ENCODE measurements around the gene SHISA9.

Gene SHISA9

DNA sequence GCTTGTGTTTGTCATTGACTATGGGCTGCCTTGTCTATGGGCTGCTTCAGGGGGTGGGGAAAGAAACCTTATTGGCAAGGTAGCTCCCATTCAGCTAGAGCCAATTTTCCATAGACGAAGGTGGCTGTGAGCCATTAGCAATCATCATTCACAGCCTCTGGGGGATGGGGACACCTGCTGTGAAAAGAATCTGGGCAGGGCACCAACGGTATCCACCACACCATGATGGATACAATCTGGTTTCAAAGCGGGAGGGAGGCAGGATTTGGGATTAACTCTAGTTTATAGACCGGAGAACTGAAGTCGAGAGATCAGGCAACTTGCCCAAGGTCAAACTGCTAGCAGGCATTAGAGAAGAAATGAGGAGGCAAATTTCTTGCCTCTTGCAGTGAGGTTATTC is 182.3 kb downstream of the SHISA9 start:
- DNase-seq = no peak

DNA sequence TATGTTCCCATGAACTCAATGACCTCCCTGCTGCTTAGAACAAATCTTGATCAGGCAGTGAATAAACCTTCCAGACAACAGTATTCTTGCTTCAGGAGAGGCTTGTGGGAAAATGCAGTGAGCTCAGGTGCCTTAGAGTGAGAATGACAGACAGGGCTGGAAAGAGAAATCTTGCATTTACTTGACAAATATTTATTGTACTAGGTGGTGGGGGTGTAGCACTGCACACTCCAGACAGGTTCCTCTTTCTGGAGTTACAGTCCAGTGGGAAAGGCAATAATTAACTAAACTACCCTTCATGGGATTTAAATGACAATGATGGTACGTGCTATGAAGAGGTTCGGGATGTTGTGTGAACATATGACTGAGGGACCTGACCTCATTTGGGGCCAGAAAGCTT is 182.9 kb downstream of the SHISA9 start:
- no peak for DNase-seq

DNA sequence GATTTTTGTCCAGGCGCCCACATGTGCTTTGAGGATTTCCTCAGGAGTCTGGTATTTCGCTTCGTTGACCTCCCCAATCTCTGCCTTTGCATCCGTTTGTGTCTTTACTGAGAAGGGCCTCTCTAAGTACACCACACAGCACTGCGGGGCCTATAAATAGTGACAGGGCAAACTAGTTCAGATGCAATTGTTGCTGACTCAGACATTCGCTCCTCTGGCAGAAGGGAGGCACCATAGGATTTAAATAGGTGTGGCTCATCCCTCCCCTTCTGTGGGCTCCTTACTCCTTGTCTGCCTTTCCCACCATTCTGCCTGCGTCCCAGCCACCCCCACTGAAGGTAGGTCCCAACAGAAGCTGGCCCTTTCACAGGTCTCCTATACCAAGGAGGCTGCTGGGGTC is 192.3 kb downstream of the SHISA9 start:
- no peak for DNase-seq

DNA sequence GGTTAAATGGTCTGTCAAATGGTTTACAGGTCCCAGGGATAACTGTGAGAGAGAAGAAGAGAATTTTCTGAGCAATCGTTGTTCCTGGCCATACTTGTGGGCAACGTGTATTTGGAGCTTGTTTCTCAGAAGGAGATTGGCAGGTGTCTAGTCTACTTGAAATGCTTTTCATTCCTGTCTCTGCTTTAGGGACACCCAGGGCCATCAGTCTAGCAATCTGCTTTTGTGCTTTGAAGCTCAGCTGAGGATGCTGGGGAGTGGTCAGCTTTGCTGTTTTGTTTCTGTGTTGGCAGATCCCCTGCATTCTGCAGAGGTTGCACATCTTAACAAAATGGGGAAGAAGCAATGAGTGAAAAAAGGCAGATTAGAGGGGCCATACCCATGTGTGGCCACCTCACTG is 193.7 kb downstream of the SHISA9 start:
- no peak for DNase-seq

DNA sequence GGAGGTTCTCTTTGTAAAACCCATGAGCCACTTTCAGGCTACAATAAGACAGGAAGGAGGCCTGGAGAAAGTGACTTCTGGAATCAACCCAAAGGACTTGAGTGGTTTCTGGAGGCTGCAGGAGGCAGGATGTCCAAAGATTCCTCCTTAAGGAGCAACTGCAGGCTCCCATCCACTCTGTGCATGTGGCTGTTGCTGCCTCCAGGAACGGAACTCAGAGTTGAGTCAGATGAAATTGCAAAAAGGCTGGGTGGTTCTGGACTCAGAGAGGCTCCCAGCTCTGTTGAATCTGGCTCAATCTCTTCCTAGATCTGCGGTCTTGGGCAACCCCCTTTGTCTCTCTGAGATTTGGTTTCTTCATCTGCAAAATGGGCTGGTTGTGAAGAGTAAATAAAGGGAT is 197.1 kb downstream of the SHISA9 start:
- DNase-seq = no peak

DNA sequence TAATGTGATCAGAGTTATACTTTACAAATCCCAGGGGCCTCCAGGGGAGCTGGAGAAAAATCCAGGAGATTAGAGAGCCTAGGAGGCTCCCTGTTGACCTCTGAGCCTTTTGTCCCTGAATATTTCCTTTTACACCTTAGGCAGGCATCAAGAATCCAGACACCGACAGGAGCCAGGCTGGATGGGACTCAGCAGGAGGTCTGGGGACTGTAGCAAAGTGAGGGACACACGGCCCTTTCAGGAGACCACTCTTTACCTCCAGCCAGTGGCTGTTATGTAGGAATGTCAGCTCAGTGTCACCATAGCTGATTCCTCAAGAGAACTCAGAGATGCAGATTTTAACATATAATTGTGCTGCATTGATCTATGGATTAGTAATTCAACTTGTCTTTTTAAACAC is 198.4 kb downstream of the SHISA9 start:
- DNase-seq = no peak

DNA sequence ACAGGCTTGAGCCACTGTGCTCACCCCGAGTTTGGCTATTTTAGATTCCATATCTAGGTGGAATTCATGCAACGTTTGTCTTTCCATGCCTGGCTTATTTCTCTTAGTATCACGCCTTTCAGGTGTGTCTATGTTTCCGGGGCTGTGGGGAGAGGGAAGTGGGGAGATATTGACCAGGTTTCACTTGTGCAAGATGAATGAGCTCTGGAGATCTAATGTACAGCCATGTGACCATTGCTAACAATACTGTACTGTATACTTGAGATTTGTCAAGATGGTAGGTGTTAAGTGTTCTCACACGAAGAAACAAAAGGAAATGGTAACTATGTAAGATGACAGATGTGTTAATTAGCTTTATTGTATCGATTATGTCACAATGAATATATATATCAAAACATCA is 199.6 kb downstream of the SHISA9 start:
- no peak for DNase-seq

DNA sequence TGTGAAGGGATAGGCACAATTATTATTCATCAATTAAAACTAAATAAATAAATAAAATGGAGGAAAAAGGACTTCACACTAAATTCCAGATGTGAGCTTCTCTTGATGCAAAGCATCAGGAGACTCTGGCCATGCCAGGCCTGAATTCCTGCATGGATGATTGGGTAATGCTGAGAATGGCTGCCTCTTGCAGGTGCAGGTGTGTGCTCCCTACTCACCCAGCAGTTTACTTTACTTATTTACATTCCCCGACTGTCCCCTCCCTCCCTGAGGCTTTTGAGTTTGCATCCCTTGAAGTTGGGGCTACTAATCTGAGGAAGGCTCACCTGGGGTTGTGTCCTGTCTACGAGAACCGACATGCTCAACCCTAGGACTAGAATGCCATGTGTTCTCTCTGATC is 200.4 kb downstream of the SHISA9 start:
- DNase-seq = no peak

DNA sequence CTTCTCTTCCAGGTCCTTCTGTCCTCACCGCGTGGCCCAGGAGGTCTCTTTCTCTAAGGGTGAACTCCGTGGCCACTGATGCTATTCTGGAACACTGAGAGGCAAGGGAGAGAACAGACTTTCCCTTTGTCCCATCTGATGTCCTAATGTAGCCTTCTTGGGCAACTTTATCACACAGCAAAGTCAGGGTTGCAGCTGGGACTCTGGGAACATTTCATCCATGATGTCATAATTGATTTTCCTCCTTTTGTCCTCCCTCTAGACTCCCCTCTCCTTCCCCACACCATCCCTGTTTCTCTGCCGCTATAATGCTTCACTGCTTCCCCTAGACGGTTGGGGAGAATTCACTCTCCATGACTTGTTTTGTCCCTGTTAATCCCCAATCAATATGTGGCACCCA is 201.0 kb downstream of the SHISA9 start:
- no peak for DNase-seq

DNA sequence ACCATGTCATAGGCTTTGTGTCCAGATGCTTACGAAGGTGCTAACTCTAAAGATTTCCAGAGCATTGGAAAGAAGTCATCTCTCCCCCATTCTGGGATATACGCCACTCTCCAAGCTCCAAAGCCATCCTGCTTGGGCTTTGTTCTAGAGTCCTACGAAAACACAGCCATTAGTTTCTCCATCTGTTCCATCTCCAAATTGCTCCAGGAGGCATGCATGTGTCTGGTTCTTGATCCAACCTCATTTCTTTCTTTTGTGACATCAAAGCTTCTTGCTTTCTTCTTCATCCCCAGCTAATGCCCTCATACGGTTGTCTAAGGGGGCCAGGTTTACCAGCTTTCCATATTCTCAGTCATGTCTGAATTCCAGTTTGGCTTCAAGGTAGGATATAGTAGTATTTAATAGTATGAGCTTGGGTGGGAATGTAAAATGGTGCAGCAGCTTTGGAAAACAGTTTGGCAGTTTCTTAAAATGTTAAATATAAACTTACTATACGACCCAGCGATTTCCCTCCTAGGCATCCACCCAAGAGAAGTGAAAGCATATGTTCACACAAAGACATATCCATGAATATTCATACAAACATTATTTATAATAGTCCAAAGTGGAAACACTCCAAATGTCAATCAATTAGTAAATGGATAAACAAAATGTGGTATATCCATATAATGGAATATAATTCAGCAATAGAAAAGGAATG is 202.6 kb downstream of the SHISA9 start:
- no peak for DNase-seq

DNA sequence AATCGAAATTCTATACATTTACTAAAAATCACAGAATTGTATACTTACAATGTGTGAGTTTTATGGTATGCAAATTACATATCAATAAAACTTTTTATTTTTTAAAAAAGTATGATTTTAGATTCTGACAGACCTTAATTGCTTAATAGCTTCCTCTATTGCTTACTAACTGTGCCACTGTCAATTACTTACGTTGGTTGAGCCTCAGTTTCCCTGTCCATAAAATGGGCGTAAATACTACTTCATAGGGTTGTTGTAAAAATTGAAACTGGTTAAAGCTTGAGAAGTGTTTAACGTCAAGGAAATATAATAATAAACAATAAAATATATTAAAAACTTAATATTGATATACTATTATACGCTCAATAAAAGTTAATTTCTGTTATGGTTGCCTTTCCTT is 203.4 kb downstream of the SHISA9 start:
- no peak for DNase-seq

DNA sequence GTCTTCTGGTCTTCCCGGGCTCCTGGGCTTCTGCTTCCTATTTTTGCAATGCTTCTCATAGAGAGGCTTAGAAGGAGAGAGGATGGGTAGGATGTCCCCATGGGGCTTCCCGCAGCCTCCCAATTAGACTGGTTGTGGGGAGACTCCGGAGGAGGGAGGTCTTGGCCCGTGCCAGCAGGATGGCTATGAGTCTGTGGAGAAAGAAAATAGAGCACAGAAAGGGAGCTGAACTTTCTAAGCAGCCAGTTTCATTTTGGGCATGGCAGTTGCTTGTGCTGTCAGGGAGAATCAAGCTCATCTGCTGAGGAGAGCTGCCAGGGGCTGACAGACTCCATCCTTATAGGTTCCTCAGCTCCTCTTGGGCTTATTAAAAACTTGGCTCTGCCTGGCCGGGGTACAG is 204.0 kb downstream of the SHISA9 start:
- DNase-seq = no peak

DNA sequence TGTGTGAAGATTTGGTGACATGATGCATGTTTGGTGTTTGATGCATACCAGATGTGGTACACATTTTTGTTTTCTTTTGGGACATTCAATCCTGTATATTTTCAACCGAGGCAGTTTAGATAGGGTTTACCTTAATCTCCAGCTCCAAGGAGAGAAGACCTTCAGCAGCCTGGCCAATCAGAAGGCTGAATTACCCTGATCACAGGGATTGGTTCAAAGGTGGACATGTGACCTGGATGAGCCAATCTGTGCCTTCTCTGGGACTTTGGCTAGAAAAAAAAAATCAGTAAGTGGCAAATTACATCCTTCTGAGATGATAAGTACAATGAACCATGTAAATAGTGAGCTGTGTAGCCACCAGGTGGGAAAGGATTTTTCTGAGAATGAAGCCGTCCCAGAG is 205.1 kb downstream of the SHISA9 start:
- no peak for DNase-seq

DNA sequence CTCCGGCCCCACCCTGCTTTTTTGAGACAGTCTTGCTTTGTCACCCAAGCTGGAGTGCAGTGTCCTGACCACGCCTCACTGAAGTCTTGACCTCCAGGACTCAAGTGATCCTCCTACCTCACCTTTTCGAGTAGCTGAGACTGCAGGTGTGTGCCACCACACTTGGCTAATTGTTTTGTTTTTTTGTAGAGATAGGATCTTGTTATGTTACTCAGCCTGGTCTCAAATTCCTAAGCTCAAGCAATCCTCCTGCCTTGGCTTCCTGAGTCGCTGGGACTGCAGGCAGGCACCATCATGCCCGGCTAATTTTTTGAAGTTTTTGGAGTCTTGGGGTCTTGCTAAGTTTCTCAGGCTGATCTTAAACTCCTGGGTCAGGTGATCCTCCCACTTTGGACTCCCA is 206.7 kb downstream of the SHISA9 start:
- DNase-seq = no peak

DNA sequence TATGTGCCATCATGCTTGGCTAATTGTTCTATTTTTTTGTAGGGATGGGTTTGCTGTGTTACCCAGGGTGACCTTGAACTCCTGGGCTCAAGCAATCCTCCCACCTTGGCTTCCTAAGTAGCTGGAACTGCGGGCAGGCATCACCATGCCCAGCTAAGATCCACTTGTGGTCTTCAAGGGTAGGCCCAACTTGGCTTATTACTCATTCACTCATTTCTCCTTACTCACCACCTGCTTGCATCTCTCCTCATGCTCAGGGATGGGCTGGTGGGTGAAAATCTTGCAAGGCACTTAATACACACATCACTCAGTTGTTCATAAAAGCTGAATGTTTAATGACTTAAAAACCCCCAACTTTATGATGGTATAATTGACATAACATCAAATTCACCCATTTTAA is 207.8 kb downstream of the SHISA9 start:
- DNase-seq = no peak

DNA sequence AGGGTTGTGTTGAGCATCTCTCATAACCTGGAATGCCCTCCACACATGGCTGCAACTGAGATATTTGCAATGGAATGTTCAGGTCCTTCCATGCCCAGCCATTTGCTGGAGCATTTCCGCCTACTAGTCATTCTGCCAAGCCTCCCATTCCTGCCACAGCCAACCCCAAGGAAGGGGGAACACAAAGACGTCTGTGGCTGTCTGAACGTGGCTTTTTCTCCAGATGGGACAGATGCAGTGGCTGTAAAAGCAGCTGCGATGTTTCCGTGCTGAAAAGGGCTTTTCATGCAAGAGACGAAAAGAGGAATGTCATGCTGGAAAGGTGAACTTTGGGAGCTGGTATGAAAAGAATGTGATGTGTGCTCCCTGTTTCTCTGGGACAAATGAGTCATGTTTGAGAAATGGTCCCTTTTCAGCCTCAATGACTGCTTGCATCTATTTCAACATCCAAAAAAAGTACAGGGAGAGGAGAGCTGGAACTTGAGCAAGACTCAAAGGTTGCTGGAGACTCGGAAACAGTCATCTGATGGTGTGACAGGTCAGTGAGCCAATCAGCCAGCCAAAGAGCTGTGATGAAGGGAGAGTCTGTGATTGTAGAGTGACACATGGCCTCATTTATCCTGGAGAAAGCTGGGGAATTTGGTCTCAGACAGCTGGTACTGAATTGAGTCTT is 208.9 kb downstream of the SHISA9 start:
- peak; percentile 99 for DNase-seq

DNA sequence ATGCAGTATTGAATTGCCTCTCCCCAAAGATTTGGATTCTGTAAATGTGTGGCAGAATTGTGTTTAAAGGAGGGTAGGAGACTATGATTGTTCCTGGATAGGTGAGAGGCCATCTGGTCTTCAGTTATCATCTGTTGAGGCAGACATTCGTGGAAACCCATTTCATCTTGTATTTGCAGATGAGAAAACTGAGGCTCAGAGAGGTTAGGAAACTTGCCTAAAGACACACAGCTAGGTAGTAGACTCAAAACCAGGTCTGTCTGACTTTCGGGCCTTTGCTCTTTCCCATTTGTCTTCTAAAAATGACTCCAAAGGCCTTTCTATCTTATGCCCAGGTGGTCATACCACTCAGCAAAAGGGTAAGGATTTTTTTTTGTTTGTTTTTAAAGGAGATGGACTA is 210.3 kb downstream of the SHISA9 start:
- no peak for DNase-seq

DNA sequence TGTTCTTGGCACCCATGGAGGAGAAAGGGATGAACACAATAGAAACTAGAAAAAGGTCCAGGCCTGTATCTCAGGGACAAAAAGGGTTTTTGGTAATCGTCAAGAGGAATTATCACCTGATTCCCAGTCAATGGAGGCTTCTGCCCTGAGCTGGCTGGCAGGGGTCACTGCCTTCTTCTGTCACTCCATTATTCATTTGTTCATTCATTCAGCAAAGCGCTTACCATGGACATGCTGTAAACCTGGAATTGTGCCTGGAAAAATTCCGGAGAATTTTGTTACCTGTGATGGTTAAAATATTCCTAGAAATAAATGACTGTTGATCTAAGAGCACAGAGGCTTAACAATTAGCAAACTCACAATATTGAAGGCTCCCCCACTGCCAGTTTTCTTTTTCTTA is 212.3 kb downstream of the SHISA9 start:
- DNase-seq = peak; percentile 30

DNA sequence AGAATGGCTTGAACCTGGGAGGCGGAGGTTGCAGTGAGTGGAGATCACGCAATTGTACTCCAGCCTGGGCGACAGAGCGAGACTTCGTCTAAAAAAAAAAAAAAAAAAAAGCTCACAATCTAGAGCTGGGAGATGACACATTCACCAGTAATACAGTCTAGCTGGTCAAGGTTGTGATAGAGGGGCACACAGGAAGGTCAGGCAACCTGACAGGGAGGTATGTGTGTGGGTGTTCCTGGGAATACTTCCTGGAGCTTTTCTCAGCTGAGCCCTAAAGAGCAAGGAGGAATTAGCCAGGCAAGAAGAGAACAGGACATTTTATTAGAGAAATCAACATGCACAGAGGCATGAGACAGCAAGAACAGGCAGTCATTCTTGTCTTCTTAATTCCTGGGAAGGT is 216.7 kb downstream of the SHISA9 start:
- DNase-seq = peak; percentile 36

DNA sequence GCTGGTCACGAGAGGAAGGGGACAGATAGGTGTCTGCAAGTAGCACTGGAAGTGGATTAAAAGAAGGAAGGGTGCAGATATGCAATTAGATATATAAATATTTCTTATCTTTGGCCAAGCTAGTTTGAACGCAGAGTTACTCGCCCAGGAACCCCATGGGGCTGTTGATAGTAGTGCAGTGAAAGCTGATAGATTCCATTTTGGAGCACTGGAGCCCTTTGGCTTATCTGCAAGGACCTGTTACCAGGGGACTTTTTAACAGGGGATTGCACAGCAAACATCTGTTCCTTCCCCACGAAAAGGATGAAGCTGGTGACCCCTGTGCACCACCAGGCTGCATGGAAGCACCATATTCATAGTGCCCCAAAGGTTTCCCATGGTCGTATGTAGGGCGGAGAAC is 218.7 kb downstream of the SHISA9 start:
- no peak for DNase-seq

DNA sequence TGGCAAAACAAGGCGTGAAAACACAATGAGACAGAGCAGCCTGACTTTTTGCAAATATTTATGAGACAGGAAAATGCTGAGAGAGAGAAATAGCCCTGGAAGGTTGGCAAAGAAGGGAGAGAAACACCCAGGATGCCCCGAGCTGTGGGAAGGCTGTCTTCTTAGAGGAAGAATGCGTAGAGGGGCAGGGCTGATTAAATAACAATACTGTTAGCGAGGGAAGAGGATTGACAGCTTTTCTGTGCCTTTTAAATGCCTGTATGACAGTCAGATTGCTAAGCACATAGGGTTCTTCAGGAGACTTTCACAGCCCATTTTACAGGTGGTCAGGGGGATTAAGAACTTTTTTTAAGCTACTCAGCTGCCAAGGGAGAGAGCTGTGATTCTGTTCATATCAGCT is 219.2 kb downstream of the SHISA9 start:
- no peak for DNase-seq

DNA sequence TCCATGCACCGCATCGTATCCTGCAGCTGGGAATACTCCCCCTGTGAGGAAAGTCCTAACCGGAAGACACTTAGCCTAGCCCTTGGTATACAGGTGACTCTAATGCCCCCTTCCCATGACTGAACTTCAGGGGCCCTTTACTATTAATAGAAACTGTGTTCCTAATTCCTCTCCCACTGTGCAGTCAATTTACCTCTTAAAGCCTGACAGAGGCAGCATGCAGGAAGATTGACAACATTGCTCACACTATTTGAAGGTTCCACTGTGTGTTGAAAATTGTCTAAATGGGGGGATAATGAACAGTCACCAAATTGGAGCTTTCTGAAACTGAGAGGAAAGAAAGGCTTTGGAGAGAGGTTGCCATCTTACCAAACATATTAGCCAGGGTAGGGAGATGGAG is 222.6 kb downstream of the SHISA9 start:
- no peak for DNase-seq

DNA sequence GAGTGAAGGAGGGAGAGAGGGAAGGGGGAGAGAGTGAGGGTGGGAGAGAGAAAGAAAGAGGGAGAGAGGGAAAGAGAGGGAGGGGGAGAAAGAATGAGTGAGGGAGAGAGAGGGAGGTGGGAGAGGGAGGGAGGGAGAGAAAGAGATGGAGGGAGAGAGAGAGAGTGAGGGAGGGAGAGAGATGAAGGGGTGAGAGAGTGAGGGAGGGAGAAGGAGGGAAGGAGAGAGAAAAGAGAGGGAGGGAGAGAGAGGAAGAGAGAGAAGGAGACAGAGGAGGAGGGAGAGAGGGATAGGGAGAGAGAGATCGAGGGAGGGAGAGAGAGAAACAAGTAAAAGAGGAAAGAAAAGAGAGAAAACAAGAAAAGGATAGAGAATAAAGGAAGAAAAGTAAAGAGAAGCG is 225.7 kb downstream of the SHISA9 start:
- no peak for DNase-seq

DNA sequence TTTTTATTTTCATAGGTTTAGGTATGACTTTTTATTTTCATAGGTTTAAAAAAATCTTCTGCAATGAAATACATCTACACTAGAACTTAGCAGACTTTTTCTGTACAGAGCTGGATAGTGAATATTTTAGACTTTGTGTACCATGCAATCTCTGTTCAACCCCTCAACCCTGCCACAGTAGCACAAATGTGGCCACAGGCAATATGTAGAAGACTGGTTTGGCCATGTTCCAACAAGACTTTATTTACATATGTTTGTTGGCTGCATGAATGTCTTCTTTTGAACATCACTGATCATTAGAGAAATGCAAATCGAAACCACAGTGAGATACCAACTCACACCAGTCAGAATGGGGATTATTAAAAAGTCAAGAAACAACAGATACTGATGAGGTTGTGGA is 229.2 kb downstream of the SHISA9 start:
- DNase-seq = no peak

DNA sequence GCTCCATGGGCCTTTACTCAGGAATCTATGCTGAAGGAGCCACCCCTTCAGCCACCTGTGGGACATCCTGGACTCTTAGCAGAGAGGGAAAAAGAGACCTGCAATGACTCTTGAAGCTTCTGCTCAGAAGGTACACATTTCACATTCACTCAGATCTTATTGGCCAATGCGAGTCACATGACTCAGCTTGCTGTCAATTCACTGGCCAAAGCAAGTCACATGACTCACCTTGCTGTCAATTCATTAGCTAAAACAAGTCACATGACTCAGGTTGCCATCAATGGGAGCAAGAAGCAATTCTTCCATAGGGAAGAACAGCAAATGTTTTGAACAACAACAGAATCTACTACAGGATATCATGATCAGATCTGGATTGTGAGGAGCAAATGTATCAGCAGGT is 233.4 kb downstream of the SHISA9 start:
- DNase-seq = no peak

All from kidney glomerular epithelial cell (primary cell).